Activated CD8-positive, alpha-beta memory T cell treated with anti-CD3 and anti-CD28 coated beads for 1 hour (primary cell): Measurements from ENCODE around the gene TUBA8.
"Not testable (repeated sequence)": the region's sequence is repeated elsewhere in the genome, so short reads cannot be mapped to it uniquely, and the experiment has no call there.

Experiments used
- DNase-seq, 2 donors: peaks; one replicate each; pipeline ENCODE4 v3.0.0-alpha.2; 2020; ENCODE audit warnings: low read depth in 1 of 2; ENCODE audit errors: extremely low read depth in 1 of 2

The TUBA8 gene

DNA sequence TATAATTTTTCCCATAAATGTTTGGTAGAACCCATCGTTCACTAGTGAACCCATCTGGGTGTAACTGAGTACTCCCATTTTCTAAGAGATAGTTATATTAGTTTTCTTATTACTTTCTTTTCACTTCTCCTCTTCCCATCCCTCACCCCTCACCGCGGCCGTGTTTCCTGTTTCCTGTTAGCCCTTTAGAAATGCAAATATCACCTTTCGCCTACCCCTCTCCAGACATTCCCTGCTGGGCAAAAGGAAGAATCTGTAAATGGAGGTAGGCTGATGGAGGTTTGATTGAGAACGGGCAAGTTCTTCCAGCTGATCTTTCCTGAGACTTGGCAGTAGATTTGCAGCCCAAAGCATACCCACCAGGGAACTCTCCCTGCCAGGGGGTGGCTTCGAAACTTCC, 54.7 kb downstream of the TUBA8 start:
- DNase-seq: not testable (repeated sequence)

DNA sequence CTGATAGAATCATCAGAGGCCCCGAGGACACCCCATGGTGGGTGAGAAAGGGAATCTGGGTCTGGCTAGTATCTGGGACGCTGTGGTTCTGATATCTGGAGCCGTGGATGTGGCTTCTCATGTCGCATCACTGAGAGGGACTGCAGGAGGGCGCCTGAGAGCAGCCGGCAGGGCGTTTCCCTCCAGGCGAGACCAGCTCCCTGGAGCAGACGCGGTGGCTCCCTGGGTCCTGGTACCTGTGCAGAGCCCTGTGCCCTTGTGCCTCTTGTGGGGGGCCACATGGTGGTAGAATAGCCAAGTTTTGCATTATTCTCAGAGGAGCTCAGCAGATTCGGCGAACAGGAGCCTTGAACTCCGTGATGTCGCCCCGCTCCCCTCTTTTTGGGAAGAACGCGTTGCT, 59.7 kb downstream of the TUBA8 start:
- DNase-seq: not testable (repeated sequence)

DNA sequence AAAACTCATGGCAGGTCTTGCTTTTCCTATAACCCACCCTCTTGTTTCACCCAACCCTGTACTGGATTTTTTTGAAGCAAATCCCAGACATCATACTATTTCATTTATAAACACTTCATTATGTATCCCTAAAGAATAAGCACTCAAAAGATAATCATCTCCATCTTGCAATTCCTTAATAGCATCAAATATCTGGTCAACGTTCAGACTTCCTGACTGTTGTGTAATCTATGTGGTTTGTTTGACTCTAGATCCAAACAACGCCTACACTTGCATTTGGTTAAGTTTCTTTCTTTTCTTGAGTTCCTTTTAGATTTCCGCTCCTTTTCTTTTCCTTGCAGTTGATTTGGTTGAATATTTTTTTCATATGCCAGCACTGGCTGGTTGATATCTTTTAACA, 61.6 kb downstream of the TUBA8 start:
- DNase-seq: not testable (repeated sequence)

DNA sequence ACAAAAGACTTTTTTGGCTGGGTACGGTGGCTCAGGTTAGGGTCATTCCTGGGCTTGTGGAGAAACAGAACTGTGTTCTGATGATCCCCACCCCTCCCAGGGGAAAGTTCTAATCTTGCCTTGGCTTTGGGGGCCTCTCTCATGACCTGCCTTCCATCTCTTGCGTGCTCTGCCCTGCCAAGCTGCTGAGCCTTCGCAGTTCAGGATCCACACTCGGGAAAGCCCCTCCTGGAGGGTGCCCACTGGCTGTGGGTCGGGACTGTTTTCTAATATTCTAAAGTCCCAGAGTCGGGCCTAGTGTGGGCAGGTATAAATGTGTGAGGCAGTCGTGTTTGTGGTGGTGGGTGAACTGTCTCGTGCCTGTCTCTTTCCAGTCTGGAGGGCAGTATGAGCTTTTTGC, 62.2 kb downstream of the TUBA8 start:
- DNase-seq: not testable (repeated sequence)

DNA sequence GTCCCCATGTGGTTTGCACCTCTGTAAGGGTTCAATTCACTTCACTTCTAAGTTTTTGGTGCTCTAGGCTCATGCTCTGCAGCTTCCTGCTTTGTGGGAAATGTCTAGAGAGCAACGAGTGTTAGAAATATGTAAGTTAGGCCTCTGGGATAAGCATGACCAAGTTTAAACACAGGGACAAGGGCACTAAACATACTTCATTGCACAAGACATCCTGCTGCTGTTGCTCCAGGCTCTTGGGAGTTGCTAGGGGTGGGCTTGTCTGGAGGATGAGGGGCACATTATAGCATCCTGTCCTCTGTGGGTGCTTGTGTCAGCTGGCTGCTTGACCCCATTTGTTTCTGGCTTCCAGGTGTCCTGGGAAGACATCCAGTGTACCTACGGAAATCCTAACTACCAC, 62.8 kb downstream of the TUBA8 start:
- not testable (repeated sequence) for DNase-seq
